Measurements from ENCODE around the gene LMNTD1. TPM values are rescaled to one million over a fixed set of nuclear protein-coding genes. Genes with fewer than 3 reads are reported as not detected.

LMNTD1 gene
- 0.38 TPM in 1 of 2 replicates, not detected in the other for total RNA-seq

GRCh38 chr12:25553098-25553497 lies at the start of gene LMNTD1:
Gene LMNTD1, minus strand, starts transcription at chr12:25553283. Its CDS starts 324 bp downstream, at chr12:25552959.

Data from regular cardiac myocyte (primary cell).